ENCODE measurements around the gene HCN3.

The HCN3 gene

DNA sequence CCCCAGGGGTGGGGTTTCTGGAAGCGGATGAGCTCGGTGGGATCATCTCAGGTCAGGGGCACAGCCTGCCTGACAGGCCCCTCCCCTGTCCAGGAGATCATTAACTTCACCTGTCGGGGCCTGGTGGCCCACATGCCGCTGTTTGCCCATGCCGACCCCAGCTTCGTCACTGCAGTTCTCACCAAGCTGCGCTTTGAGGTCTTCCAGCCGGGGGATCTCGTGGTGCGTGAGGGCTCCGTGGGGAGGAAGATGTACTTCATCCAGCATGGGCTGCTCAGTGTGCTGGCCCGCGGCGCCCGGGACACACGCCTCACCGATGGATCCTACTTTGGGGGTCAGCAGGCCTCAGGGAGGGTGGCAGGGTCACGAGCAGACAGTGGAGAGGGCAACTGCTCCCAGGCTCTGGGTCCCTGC is 8.4 kb downstream of the HCN3 start:
- CTCF ChIA-PET: interaction anchor here (0.7 to 0.8 kb wide), 2 partner anchors 22 to 371 kb away, joined by 3 read pairs; no protein-coding TSS in a partner anchor
- no peaks in the 10 kb centered on the region for H3K9me3 ChIP-seq (ENCODE audit: control insufficient read depth, insufficient read depth, low read depth, low read length)
- no peaks in the 10 kb centered on the region for H3K4me1 ChIP-seq (ENCODE audit: control insufficient read depth, insufficient read depth, low read length)
- no peak overlapping the region for H3K4me3 ChIP-seq (ENCODE audit: low read depth, low read length)
- no peak for TF ChIP-seq ZNF521 (tag by site-specific recombination; IDR thresholded peaks at IDR 0.05)
- TF ChIP-seq, protein P1, sequence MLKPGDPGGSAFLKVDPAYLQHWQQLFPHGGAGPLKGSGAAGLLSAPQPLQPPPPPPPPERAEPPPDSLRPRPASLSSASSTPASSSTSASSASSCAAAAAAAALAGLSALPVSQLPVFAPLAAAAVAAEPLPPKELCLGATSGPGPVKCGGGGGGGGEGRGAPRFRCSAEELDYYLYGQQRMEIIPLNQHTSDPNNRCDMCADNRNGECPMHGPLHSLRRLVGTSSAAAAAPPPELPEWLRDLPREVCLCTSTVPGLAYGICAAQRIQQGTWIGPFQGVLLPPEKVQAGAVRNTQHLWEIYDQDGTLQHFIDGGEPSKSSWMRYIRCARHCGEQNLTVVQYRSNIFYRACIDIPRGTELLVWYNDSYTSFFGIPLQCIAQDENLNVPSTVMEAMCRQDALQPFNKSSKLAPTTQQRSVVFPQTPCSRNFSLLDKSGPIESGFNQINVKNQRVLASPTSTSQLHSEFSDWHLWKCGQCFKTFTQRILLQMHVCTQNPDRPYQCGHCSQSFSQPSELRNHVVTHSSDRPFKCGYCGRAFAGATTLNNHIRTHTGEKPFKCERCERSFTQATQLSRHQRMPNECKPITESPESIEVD (tag by site-specific recombination; IDR thresholded peaks at IDR 0.05): no peak
- no peak for TF ChIP-seq ZNF302 (tag by site-specific recombination; IDR thresholded peaks at IDR 0.05; ENCODE audit: low read depth)
- TF ChIP-seq ZNF366 (tag by site-specific recombination; conservative IDR thresholded peaks at IDR 0.05): no peak
- no peak for TF ChIP-seq ZNF394 (tag by site-specific recombination; IDR thresholded peaks at IDR 0.05; ENCODE audit: borderline replicate concordance)
- TF ChIP-seq, protein P2, sequence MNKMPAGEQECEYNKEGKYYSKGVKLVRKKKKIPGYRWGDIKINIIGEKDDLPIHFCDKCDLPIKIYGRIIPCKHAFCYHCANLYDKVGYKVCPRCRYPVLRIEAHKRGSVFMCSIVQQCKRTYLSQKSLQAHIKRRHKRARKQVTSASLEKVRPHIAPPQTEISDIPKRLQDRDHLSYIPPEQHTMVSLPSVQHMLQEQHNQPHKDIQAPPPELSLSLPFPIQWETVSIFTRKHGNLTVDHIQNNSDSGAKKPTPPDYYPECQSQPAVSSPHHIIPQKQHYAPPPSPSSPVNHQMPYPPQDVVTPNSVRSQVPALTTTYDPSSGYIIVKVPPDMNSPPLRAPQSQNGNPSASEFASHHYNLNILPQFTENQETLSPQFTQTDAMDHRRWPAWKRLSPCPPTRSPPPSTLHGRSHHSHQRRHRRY (tag by site-specific recombination; IDR thresholded peaks at IDR 0.05): no peak
- no peak for TF ChIP-seq ZNF175 (tag by site-specific recombination; IDR thresholded peaks at IDR 0.05)
- TF ChIP-seq ZNF561 (tag by site-specific recombination; IDR thresholded peaks at IDR 0.05; ENCODE audit: borderline replicate concordance): no peak
- TF ChIP-seq, protein P3, sequence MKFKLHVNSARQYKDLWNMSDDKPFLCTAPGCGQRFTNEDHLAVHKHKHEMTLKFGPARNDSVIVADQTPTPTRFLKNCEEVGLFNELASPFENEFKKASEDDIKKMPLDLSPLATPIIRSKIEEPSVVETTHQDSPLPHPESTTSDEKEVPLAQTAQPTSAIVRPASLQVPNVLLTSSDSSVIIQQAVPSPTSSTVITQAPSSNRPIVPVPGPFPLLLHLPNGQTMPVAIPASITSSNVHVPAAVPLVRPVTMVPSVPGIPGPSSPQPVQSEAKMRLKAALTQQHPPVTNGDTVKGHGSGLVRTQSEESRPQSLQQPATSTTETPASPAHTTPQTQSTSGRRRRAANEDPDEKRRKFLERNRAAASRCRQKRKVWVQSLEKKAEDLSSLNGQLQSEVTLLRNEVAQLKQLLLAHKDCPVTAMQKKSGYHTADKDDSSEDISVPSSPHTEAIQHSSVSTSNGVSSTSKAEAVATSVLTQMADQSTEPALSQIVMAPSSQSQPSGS (tag by site-specific recombination; IDR thresholded peaks at IDR 0.05; ENCODE audit: low read depth): no peak
- no peak for TF ChIP-seq KLF10 (tag by site-specific recombination; IDR thresholded peaks at IDR 0.05)
- no peak for TF ChIP-seq ZNF404 (tag by site-specific recombination; IDR thresholded peaks at IDR 0.05)
- no peak for TF ChIP-seq SETDB1 (IDR thresholded peaks at IDR 0.05; ENCODE audit: insufficient read length, low read length)
- no peak for TF ChIP-seq ZNF274 (IDR thresholded peaks at IDR 0.05; ENCODE audit: low read length)
- no peak for TF ChIP-seq ZNF274 (tag by site-specific recombination; IDR thresholded peaks at IDR 0.05; ENCODE audit: borderline replicate concordance)
- TF ChIP-seq ZNF121 (tag by site-specific recombination; IDR thresholded peaks at IDR 0.05): no peak
- TF ChIP-seq, protein P4, sequence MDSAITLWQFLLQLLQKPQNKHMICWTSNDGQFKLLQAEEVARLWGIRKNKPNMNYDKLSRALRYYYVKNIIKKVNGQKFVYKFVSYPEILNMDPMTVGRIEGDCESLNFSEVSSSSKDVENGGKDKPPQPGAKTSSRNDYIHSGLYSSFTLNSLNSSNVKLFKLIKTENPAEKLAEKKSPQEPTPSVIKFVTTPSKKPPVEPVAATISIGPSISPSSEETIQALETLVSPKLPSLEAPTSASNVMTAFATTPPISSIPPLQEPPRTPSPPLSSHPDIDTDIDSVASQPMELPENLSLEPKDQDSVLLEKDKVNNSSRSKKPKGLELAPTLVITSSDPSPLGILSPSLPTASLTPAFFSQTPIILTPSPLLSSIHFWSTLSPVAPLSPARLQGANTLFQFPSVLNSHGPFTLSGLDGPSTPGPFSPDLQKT (IDR thresholded peaks at IDR 0.05; ENCODE audit: borderline replicate concordance, low read depth, low read length): no peak
- TF ChIP-seq, protein P5, sequence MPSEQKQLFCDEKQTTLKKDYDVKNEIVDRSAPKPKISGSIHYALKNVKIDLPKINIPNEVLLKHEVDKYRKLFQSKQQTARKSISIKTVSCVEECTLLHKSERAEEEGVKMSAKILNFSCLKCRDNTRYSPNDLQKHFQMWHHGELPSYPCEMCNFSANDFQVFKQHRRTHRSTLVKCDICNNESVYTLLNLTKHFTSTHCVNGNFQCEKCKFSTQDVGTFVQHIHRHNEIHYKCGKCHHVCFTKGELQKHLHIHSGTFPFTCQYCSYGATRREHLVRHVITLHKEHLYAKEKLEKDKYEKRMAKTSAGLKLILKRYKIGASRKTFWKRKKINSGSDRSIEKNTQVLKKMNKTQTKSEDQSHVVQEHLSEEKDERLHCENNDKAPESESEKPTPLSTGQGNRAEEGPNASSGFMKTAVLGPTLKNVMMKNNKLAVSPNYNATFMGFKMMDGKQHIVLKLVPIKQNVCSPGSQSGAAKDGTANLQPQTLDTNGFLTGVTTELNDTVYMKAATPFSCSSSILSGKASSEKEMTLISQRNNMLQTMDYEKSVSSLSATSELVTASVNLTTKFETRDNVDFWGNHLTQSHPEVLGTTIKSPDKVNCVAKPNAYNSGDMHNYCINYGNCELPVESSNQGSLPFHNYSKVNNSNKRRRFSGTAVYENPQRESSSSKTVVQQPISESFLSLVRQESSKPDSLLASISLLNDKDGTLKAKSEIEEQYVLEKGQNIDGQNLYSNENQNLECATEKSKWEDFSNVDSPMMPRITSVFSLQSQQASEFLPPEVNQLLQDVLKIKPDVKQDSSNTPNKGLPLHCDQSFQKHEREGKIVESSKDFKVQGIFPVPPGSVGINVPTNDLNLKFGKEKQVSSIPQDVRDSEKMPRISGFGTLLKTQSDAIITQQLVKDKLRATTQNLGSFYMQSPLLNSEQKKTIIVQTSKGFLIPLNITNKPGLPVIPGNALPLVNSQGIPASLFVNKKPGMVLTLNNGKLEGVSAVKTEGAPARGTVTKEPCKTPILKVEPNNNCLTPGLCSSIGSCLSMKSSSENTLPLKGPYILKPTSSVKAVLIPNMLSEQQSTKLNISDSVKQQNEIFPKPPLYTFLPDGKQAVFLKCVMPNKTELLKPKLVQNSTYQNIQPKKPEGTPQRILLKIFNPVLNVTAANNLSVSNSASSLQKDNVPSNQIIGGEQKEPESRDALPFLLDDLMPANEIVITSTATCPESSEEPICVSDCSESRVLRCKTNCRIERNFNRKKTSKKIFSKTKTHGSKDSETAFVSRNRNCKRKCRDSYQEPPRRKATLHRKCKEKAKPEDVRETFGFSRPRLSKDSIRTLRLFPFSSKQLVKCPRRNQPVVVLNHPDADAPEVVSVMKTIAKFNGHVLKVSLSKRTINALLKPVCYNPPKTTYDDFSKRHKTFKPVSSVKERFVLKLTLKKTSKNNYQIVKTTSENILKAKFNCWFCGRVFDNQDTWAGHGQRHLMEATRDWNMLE (tag by site-specific recombination; conservative IDR thresholded peaks at IDR 0.05; ENCODE audit: low read depth): no peak
- TF ChIP-seq ZNF621 (tag by site-specific recombination; IDR thresholded peaks at IDR 0.05): no peak
- no peak for TF ChIP-seq BCL11B (tag by site-specific recombination; IDR thresholded peaks at IDR 0.05; ENCODE audit: low read depth)
- TF ChIP-seq ZNF624 (tag by site-specific recombination; IDR thresholded peaks at IDR 0.05): no peak
- TF ChIP-seq, protein P6, sequence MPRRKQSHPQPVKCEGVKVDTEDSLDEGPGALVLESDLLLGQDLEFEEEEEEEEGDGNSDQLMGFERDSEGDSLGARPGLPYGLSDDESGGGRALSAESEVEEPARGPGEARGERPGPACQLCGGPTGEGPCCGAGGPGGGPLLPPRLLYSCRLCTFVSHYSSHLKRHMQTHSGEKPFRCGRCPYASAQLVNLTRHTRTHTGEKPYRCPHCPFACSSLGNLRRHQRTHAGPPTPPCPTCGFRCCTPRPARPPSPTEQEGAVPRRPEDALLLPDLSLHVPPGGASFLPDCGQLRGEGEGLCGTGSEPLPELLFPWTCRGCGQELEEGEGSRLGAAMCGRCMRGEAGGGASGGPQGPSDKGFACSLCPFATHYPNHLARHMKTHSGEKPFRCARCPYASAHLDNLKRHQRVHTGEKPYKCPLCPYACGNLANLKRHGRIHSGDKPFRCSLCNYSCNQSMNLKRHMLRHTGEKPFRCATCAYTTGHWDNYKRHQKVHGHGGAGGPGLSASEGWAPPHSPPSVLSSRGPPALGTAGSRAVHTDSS (tag by site-specific recombination; IDR thresholded peaks at IDR 0.05): no peak
- peaks cover 0 to 19% of the 10 kb centered on the region in 2 experiments; a peak in 1 of 3 replicates for H3K36me3 ChIP-seq (ENCODE audit: control insufficient read depth in 2 of 2, insufficient read depth in 1 of 2, low read length in 2 of 2)
- POLR2A ChIA-PET: no interaction called here
- H3K27ac ChIP-seq (ENCODE audit: extremely low read depth, low read depth, low read length): no peak overlapping the region

All from HEK293 (cell line).